GM12891 (cell line): ENCODE data around the gene GALNT10.

ENCODE experiments used
- DNase-seq: peaks from one replicate; pipeline ENCODE4 v3.0.0; 2011; ENCODE audit warnings: low spot score; ENCODE audit not compliant: insufficient read length
- FAIRE-seq: peaks from 2 replicates; lab custom pipeline; 2011; peaks lifted over from hg19 to GRCh38; lab: Jason Lieb, UNC
- PAX5 ChIP-seq: IDR thresholded peaks from 2 replicates; pipeline ENCODE4 v1.6.1; 2011; ENCODE audit warnings: low read length, moderate library complexity, mild to moderate bottlenecking; ENCODE audit not compliant: insufficient read depth, severe bottlenecking
- POLR2A ChIP-seq: IDR thresholded peaks from 2 replicates; pipeline ENCODE4 v1.6.1; 2011; ENCODE audit warnings: low read depth, low read length, control low read depth
- POLR2AphosphoS5 ChIP-seq: IDR thresholded peaks from 2 replicates; pipeline ENCODE4 v1.6.1; 2011; ENCODE audit warnings: low read depth, low read length, control low read depth
- POU2F2 ChIP-seq: IDR thresholded peaks from 2 replicates; pipeline ENCODE4 v1.6.1; 2011; ENCODE audit warnings: low read depth, mild to moderate bottlenecking, control low read depth, low read length, moderate library complexity
- SPI1 ChIP-seq: IDR thresholded peaks from 2 replicates; pipeline ENCODE4 v1.6.1; 2011; ENCODE audit warnings: low read depth, low read length, control low read depth
- TAF1 ChIP-seq: IDR thresholded peaks from 2 replicates; pipeline ENCODE4 v1.6.1; 2011; ENCODE audit warnings: low read depth, low read length, control low read depth

Gene GALNT10

GRCh38 chr5:154260224-154260927 is 69.8 kb downstream of the GALNT10 start:
- TF ChIP-seq TAF1 = no peak
- no peak for TF ChIP-seq SPI1
- no peak for TF ChIP-seq POLR2A
- no peak for TF ChIP-seq POLR2AphosphoS5
- FAIRE-seq = no peak
- DNase-seq = no peak

GRCh38 chr5:154262342-154262741 is 71.8 kb downstream of the GALNT10 start:
- FAIRE-seq = no peak
- no peak for DNase-seq
- TF ChIP-seq PAX5 (no peak), POLR2AphosphoS5 (no peak), POU2F2 (no peak)

GRCh38 chr5:154264549-154265196 is 74.1 kb downstream of the GALNT10 start:
- TF ChIP-seq POLR2A (no peak), PAX5 (no peak), TAF1 (no peak), POU2F2 (no peak), SPI1 (no peak), POLR2AphosphoS5 (no peak)
- no peak for DNase-seq
- no peak for FAIRE-seq

- FAIRE-seq = no peak
- DNase-seq = no peak
- TF ChIP-seq SPI1 = no peak
- TF ChIP-seq POLR2AphosphoS5 = no peak
- no peak for TF ChIP-seq POLR2A
- no peak for TF ChIP-seq PAX5
- TF ChIP-seq TAF1 = no peak
- no peak for TF ChIP-seq POU2F2
Measured at GRCh38 chr5:154265197-154265773, 74.8 kb downstream of the GALNT10 start.

GRCh38 chr5:154267516-154267915 is 77.0 kb downstream of the GALNT10 start:
- TF ChIP-seq TAF1 (no peak), PAX5 (no peak), POLR2AphosphoS5 (no peak), POU2F2 (no peak), SPI1 (no peak), POLR2A (no peak)
- DNase-seq = no peak
- FAIRE-seq = no peak

- FAIRE-seq (peak; percentile 20), DNase-seq (no peak)
- no peak for TF ChIP-seq POLR2AphosphoS5
- no peak for TF ChIP-seq TAF1
- no peak for TF ChIP-seq PAX5
- TF ChIP-seq SPI1 = no peak
- TF ChIP-seq POLR2A = no peak
- no peak for TF ChIP-seq POU2F2
Measured at GRCh38 chr5:154268073-154268472, 77.5 kb downstream of the GALNT10 start.

GRCh38 chr5:154269414-154269813 is 78.9 kb downstream of the GALNT10 start:
- FAIRE-seq = no peak
- DNase-seq = no peak
- TF ChIP-seq SPI1 (no peak), PAX5 (no peak), POU2F2 (no peak), POLR2A (no peak), TAF1 (no peak), POLR2AphosphoS5 (no peak)

GRCh38 chr5:154271466-154271865 is 80.9 kb downstream of the GALNT10 start:
- DNase-seq = no peak
- TF ChIP-seq TAF1 (no peak), POLR2A (no peak), PAX5 (no peak), POU2F2 (no peak), SPI1 (no peak), POLR2AphosphoS5 (no peak)
- no peak for FAIRE-seq

GRCh38 chr5:154271936-154272514 is 81.5 kb downstream of the GALNT10 start:
- TF ChIP-seq POU2F2 (no peak), SPI1 (no peak), TAF1 (no peak), POLR2AphosphoS5 (no peak), POLR2A (no peak), PAX5 (no peak)

More at GRCh38 chr5:154271936-154272514, 81.5 kb downstream of the GALNT10 start:
- DNase-seq (no peak), FAIRE-seq (no peak)
